SK-MEL-5 (cell line): ENCODE measurements around the gene ABCC9. TPM values are rescaled to one million over a fixed set of nuclear protein-coding genes. Genes with fewer than 3 reads are reported as not detected.
"Not testable (repeated sequence)": the region's sequence is repeated elsewhere in the genome, so short reads cannot be mapped to it uniquely, and the experiment has no call there.

Experiments
- DNase-seq: peaks from one replicate; pipeline ENCODE4 v3.0.0-alpha.2; 2016; ENCODE audit warnings: low read depth, low spot score
- in situ Hi-C: cut with HindIII; loops from 2 replicates; pipeline ENCODE4 v1.10.0; 2016; ENCODE audit warnings: low sequenced_read_pairs, high pct_unique_total_duplicates, low pct_unique_long_range_greater_than_20kb
- total RNA-seq: library from RNA; depleted of rRNA; stranded (reverse); fragments of >200 nt; shearing (Covaris generic); gene quantifications from 2 replicates; pipeline ENCODE4 v1.2.3, GENCODE V29; 2014

Gene ABCC9
- total RNA-seq, 1 experiment from 2014 or later, result not detected

- in situ Hi-C loops, result no loop called here
- no peak for DNase-seq
Measured at GRCh38 chr12:21806255-21806654, 135.0 kb downstream of the ABCC9 start.

GRCh38 chr12:21801522-21802288 is 139.5 kb downstream of the ABCC9 start:
- no peak for DNase-seq
- in situ Hi-C loops, result no loop called here

- in situ Hi-C loops, result no loop called here
Measured at GRCh38 chr12:21800011-21800410, 141.2 kb downstream of the ABCC9 start.

GRCh38 chr12:21797539-21797938 is 143.7 kb downstream of the ABCC9 start:
- in situ Hi-C loops, result no loop called here
- no peak for DNase-seq

More at GRCh38 chr12:21800011-21800410, 141.2 kb downstream of the ABCC9 start:
- DNase-seq, result no peak

GRCh38 chr12:21795648-21796328 is 145.4 kb downstream of the ABCC9 start:
- DNase-seq, result no peak
- in situ Hi-C loops, result no loop called here

- DNase-seq, in situ Hi-C loops: not testable (repeated sequence)
Measured at GRCh38 chr12:21794807-21795595, 146.2 kb downstream of the ABCC9 start.

- in situ Hi-C loops, DNase-seq: not testable (repeated sequence)
Measured at GRCh38 chr12:21789687-21790086, 151.5 kb downstream of the ABCC9 start.

GRCh38 chr12:21788089-21788983 is 152.9 kb downstream of the ABCC9 start:
- in situ Hi-C loops, result no loop called here
- no peak for DNase-seq

- in situ Hi-C loops, result no loop called here
Measured at GRCh38 chr12:21786041-21786531, 155.1 kb downstream of the ABCC9 start.

GRCh38 chr12:21782723-21783122 is 158.5 kb downstream of the ABCC9 start:
- in situ Hi-C loops, result not testable (repeated sequence)

More at GRCh38 chr12:21786041-21786531, 155.1 kb downstream of the ABCC9 start:
- DNase-seq, result no peak

GRCh38 chr12:21780786-21781185 is 160.4 kb downstream of the ABCC9 start:
- DNase-seq, result no peak
- in situ Hi-C loops, result no loop called here

More at GRCh38 chr12:21782723-21783122, 158.5 kb downstream of the ABCC9 start:
- not testable (repeated sequence) for DNase-seq

- no peak for DNase-seq
- in situ Hi-C loops, result no loop called here
Measured at GRCh38 chr12:21776175-21776574, 165.1 kb downstream of the ABCC9 start.

GRCh38 chr12:21775133-21775820 is 165.9 kb downstream of the ABCC9 start:
- in situ Hi-C loops, result no loop called here
- no peak for DNase-seq

- DNase-seq, result no peak
- in situ Hi-C loops, result no loop called here
Measured at GRCh38 chr12:21774358-21775132, 166.7 kb downstream of the ABCC9 start, which contains the start of gene KCNJ8. KCNJ8 (minus strand) TSS chr12:21774706; CDS start chr12:21773616, 1,090 bp downstream.

GRCh38 chr12:21773806-21774205 is 167.4 kb downstream of the ABCC9 start:
- DNase-seq, result no peak
- in situ Hi-C loops, result no loop called here

GRCh38 chr12:21773263-21773741 is 167.9 kb downstream of the ABCC9 start:
- no peak for DNase-seq

More at GRCh38 chr12:21773263-21773741, 167.9 kb downstream of the ABCC9 start:
- in situ Hi-C loops, result no loop called here
